Measurements from ENCODE around the gene CNBP.
"Not testable (repeated sequence)": the region's sequence is repeated elsewhere in the genome, so short reads cannot be mapped to it uniquely, and the experiment has no call there.

The CNBP gene

DNA sequence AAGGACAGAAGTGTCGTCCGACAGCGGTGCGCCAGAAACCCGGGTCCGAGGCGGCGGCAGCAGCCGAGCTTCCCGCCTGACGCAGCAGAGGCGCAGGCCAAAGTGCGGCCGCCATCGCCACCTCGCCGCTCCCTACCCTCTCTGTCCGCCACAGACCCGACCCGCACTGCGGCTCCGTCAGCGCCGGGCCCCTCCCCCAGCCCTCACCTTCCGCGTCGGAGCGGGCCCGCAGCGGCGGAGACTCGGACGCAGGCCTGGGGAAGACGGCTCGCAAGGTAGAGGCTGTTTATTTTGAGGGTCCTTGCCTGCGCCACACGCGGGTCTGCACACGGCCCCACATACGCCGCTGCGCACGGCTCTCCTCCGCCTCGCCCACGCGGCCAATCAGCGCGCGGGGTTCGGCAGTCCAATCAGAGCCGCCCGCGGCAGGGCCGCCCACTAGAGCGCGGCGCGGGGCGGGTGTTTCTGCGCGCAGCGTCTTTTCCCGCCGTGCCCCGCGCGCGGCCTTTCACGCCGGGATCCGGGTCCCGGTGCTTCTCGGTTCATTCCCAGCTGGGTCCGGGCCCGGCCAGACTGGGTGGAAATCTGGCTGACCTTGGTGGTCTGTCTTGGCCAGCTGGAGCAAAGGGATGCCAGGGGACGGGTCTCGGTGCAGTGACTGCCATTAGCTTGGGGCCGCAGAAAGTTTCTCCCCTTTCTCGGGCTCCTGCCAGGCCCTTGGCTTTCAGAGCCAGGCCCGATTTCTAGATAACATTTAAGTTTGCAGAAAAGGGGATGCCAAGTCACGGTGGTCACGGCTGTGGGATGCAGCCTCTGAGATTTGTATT, at the start of gene CNBP:
Gene CNBP (minus strand): TSS at position 328 of the 827 bp plus-strand sequence. CDS start 12,139 bp downstream, outside the sequence.
- no peaks in the 10 kb centered on the region for H3K9me3 Mint-ChIP-seq
- peak within 1 kb of the TSS; percentile 99 for H3K27ac Mint-ChIP-seq
- DNase-seq (ENCODE audit: low spot score in 2 of 2) (peak; percentile 89 to 93), ATAC-seq (peak; percentile 98)
- peaks cover 25% of the 10 kb centered on the region for H3K4me1 Mint-ChIP-seq
- H3K36me3 Mint-ChIP-seq, result peaks cover 58% of the 10 kb centered on the region
- peak within 1 kb of the TSS; percentile 88 for H3K4me3 Mint-ChIP-seq

DNA sequence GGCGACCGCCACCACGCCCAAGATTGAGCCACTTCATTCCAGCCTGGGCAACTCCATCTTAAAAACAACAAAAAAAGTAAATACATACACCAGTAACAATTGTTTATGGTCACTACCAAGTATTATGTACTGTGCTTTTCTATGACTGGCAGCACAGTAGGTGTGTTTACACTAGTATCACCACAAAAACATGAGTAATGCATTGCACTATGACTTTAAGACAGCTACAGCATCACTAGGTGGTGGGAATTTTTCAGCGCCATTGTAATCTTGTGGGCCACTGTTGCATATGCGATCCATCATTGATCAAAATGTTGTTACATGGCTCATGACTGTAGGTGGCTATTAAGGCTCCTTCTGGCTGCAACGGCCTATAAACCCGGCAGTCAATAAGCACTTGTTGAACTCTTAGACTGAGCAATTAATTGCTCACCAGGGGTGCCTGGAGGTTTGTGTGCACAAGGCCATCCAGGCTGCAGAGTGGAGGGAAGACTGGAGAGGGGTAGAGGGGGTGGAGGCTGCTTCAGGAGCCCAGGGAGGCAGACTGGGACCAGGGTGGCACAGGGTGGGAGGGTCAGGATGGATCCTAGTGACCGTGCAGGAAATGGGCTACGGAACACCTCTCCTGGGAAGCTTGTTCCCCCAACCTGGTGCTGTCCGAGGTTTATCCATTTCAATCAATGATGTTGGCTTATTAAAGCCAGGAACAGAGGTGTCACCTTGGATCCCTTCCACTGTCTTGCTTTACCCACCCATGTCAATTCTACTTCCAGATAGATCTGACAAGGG, 47.8 kb upstream of the CNBP start:
- Mint-ChIP-seq H3K4me3 (no peak overlapping the region), H3K4me1 (peaks cover 7% of the 10 kb centered on the region), H3K36me3 (no peaks in the 10 kb centered on the region), H3K9me3 (no peaks in the 10 kb centered on the region), H3K27ac (no peak overlapping the region)
- ATAC-seq (peak; percentile 47), DNase-seq (ENCODE audit: low spot score in 2 of 2) (no peak)

DNA sequence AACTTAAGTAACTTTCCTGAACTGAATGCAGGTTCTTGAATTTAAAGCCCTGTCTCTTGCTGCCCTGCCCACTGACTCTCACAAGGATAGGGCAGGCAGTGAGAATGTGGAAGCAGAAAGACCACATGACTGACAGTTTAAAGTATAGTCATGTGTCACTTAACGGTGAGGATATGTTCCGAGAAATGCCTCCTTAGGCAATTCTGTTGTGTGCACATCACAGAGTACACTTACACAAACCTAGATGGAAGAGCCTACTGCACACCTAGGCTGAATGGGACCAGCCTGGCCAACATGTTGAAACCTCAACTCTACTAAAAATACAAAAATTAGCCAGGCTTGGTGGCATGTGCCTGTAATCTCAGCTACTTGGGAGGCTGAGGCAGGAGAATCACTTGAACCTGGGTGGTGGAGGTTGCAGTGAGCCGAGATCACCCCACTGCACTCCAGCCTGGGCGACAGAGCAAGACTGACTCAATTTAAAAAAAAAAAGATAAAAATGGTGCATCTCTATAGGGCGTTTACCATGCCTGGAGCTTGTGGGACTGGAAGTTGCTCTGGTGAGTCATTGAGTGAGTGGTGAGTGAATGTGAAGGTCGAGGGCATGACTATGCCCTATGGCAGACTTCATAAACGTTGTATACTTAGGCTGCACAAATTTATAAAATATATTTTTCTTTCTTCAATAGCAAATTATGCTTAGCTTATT, 46.8 kb upstream of the CNBP start:
- no peaks in the 10 kb centered on the region for H3K36me3 Mint-ChIP-seq
- peaks cover 7% of the 10 kb centered on the region for H3K4me1 Mint-ChIP-seq
- DNase-seq (ENCODE audit: low spot score in 2 of 2) (no peak), ATAC-seq (peak; percentile 98)
- H3K27ac Mint-ChIP-seq, result peak overlapping the region; percentile 67
- H3K4me3 Mint-ChIP-seq, result no peak overlapping the region
- no peaks in the 10 kb centered on the region for H3K9me3 Mint-ChIP-seq

DNA sequence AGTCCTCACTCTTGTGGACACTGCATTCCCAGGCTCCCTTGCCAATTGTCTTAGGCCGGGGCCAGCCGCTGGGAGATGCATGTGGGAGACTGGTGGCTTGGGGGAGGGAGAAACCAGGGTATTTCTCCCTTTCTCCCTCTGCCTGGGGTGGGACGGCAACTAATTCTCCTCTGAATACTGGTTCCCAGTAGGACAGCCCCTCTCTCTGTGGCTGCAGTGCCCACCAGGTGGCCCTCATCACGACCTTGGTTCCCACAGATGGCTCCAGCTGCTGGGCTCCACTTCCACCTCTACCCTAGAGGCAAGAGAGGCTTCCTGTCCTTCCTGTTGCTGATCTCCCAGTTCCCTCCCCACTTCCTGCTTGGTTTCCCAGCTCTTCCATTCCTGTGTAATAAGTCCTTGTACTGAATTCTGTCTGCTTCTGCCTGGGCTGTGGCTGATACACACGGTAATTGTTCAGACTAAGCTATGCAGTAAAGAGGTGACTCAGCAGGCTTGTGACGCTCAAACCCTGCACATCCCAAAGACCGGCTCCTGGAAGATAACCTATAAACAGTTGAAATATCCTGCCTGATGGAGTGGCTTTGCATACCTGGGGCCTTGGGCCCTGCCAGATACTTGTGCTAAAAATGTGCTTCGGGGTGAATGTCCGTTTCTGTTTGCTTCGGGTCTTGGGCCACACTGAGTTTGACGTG, 45.3 kb upstream of the CNBP start:
- Mint-ChIP-seq H3K4me3 (no peak overlapping the region), H3K4me1 (peaks cover 12% of the 10 kb centered on the region), H3K36me3 (no peaks in the 10 kb centered on the region), H3K9me3 (no peaks in the 10 kb centered on the region), H3K27ac (no peak overlapping the region)
- ATAC-seq, result no peak
- DNase-seq (ENCODE audit: low spot score in 2 of 2), result no peak

DNA sequence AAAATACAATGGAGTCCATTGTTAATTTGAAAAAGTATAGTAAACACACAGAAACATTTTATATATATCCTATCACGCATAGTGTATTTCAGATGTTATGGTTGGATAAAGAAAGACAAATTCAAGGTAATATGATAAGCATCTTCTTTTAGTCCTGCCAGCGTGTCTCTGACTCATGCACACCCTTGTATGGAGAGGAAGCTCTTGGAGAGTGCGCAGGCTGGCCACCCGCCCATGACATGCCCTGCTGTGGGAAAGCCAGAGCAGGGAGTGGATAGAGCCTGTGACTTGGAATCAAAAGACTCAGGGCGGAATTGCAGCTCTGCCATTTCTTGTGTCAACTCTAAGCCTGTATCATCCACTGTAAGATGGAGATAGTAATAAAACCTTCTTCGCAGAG, 42.7 kb upstream of the CNBP start:
- peaks cover 5% of the 10 kb centered on the region for H3K4me1 Mint-ChIP-seq
- DNase-seq (ENCODE audit: low spot score in 2 of 2) (no peak), ATAC-seq (no peak)
- H3K27ac Mint-ChIP-seq, result no peak overlapping the region
- no peaks in the 10 kb centered on the region for H3K36me3 Mint-ChIP-seq
- no peaks in the 10 kb centered on the region for H3K9me3 Mint-ChIP-seq
- H3K4me3 Mint-ChIP-seq, result no peak overlapping the region

DNA sequence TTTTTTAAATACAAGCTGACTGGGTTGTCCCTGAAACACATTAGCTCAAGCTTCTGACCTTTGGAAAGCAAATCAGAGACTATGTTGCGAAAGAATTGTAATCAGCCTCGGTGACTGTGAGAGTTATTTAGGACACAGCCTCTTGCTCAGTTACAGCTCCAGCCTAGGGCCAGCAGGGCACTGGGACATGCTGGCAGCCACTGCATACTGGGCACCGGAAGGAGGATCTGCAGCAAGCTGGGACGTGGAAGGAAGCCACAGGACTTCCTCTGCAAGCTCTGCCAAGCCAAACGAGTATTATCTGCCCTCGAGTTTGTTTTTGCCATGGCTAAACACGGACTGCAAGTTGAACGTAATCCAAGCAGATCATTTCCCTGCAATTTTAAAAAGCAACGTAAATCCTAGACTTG, 41.3 kb upstream of the CNBP start:
- H3K4me1 Mint-ChIP-seq, result peaks cover 5% of the 10 kb centered on the region
- H3K36me3 Mint-ChIP-seq, result no peaks in the 10 kb centered on the region
- DNase-seq (ENCODE audit: low spot score in 2 of 2), result peak in 1 of 2 donors; percentile 53
- ATAC-seq, result peak; percentile 64
- peak overlapping the region; percentile 56 for H3K27ac Mint-ChIP-seq
- H3K4me3 Mint-ChIP-seq, result no peak overlapping the region
- no peaks in the 10 kb centered on the region for H3K9me3 Mint-ChIP-seq

DNA sequence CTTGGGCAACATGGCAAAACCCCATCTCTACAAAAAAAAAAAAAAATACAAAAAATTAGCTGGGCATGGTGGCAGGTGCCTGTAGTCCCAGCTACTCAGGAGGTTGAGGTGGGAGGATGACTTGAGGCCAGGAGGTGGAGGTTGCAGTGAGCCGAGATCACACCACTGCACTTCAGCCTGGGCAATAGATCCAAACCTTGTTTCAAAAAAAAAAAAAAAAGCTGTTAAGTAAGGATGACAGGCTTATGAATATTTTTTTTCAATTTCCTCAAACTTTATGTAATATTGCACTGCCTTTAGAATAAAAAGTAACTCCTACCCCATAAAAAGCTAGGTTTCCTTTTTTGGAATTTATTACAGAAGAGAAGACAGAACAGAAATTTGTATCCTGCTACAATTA, 40.7 kb upstream of the CNBP start:
- H3K4me1 Mint-ChIP-seq, H3K36me3 Mint-ChIP-seq, H3K27ac Mint-ChIP-seq: not testable (repeated sequence)

DNA sequence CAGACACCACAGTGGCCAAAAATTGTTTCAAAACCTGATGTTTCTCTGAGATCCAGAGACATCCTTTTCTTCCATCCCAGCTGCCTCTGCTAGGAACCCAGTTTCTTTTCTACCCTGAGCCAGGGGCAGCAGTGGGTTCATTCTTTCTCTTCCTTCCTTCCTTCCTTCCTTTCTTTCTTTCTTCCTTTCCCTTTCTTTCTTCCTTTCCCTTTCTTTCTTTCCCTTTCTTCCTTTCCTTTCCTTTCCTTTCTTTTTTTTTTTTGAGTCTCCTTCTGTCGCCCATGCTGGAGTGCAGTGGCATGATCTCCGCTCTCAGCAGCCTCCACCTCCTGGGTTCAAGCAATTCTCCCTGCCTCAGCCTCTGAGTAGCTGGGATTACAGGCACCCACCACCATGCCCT, 35.0 kb upstream of the CNBP start:
- no peak overlapping the region for H3K4me3 Mint-ChIP-seq
- no peaks in the 10 kb centered on the region for H3K4me1 Mint-ChIP-seq
- H3K36me3 Mint-ChIP-seq, result no peaks in the 10 kb centered on the region
- H3K9me3 Mint-ChIP-seq, result no peaks in the 10 kb centered on the region
- no peak for ATAC-seq
- H3K27ac Mint-ChIP-seq, result no peak overlapping the region
- no peak for DNase-seq (ENCODE audit: low spot score in 2 of 2)

More for the DNA sequence above, 40.7 kb upstream of the CNBP start:
- ATAC-seq; H3K4me3 Mint-ChIP-seq; H3K9me3 Mint-ChIP-seq; DNase-seq (ENCODE audit: low spot score in 2 of 2): not testable (repeated sequence)

DNA sequence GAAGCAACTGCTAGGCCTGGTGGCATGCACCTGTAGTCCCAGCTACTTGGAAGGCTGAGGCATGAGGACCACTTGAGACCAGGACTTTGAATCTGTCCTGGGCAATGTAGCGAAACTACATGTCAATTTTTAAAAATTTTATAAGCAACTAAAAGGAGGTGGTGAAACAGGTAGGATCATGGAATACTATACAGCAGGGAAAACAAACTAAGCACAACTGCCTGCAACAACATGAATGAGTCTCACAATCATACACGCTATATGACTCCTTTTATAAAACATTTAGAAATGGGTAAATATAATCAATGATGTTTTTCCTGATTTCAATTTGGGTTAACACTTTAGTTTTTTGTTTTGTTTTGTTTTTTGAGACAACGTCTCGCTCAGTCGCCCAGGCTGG, 29.5 kb upstream of the CNBP start:
- no peak overlapping the region for H3K4me3 Mint-ChIP-seq
- DNase-seq (ENCODE audit: low spot score in 2 of 2) (no peak), ATAC-seq (no peak)
- no peaks in the 10 kb centered on the region for H3K36me3 Mint-ChIP-seq
- H3K27ac Mint-ChIP-seq, result no peak overlapping the region
- no peaks in the 10 kb centered on the region for H3K9me3 Mint-ChIP-seq
- no peaks in the 10 kb centered on the region for H3K4me1 Mint-ChIP-seq

DNA sequence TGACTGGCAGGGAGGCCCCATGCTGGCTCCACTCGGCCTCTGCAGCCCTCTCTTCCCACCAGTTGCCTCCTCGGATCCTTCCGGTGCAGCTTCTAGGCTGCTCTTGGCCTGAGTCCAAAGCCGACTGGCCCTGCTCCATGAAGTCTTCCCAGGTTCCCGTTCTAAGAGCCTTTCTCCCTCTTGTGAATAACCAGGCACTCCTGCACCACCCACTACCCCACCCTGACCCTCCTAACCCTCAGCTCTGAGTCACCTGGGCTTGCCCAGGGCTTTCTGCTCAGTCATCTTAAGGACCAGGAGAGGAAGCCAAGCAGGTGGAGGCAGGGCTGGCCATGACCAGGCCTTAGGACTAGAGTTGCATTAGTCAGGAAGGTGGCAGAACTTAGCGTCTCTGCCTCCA, 28.1 kb upstream of the CNBP start:
- ATAC-seq (peak; percentile 54), DNase-seq (ENCODE audit: low spot score in 2 of 2) (no peak)
- no peaks in the 10 kb centered on the region for H3K9me3 Mint-ChIP-seq
- H3K27ac Mint-ChIP-seq, result no peak overlapping the region
- no peak overlapping the region for H3K4me3 Mint-ChIP-seq
- H3K4me1 Mint-ChIP-seq, result no peaks in the 10 kb centered on the region
- no peaks in the 10 kb centered on the region for H3K36me3 Mint-ChIP-seq

DNA sequence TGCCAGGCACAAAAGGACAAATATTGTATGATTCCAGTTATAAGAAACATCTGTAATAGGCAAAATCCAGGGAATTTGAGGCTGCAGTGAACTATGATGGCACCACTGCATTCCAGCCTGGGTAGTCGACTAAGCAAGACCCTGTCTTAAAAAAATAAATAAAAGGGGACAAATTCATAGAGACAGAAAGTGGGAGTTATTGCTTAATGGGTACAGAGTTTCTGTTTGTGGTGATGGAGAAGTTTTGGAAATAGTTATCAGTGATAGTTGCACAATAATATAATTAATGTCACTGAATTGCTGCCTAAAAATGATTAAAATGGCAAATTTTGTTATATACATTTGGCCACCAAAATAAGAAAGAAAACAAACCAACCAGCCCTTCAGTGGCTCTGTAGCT, 27.6 kb upstream of the CNBP start:
- no peak overlapping the region for H3K4me3 Mint-ChIP-seq

DNA sequence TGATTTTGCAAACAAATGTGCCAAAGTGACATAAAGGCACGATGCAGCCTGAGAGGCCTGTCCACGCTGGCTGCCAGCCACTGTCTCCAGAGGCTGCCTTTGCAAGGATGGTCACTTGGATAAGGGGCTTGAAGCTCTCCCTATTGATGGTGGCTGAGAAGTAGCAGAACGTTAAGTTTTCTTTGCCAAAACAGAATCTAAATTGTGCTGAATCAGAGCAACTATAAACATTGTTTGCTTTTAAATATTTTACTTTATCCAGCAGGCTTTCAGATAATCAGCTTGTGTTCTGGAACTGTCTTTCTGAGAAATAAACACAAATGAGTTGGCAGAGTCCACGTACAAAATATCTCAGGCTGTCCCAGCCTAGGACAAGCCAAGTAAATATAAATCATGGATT, 23.8 kb upstream of the CNBP start:
- H3K9me3 Mint-ChIP-seq, result no peaks in the 10 kb centered on the region
- ATAC-seq (no peak), DNase-seq (ENCODE audit: low spot score in 2 of 2) (no peak)
- H3K4me3 Mint-ChIP-seq, result no peak overlapping the region
- no peak overlapping the region for H3K27ac Mint-ChIP-seq
- no peaks in the 10 kb centered on the region for H3K36me3 Mint-ChIP-seq
- H3K4me1 Mint-ChIP-seq, result no peaks in the 10 kb centered on the region

More for the DNA sequence above, 27.6 kb upstream of the CNBP start:
- Mint-ChIP-seq H3K36me3 (no peaks in the 10 kb centered on the region), H3K9me3 (no peaks in the 10 kb centered on the region), H3K27ac (no peak overlapping the region), H3K4me1 (no peaks in the 10 kb centered on the region)
- DNase-seq (ENCODE audit: low spot score in 2 of 2) (no peak), ATAC-seq (no peak)

DNA sequence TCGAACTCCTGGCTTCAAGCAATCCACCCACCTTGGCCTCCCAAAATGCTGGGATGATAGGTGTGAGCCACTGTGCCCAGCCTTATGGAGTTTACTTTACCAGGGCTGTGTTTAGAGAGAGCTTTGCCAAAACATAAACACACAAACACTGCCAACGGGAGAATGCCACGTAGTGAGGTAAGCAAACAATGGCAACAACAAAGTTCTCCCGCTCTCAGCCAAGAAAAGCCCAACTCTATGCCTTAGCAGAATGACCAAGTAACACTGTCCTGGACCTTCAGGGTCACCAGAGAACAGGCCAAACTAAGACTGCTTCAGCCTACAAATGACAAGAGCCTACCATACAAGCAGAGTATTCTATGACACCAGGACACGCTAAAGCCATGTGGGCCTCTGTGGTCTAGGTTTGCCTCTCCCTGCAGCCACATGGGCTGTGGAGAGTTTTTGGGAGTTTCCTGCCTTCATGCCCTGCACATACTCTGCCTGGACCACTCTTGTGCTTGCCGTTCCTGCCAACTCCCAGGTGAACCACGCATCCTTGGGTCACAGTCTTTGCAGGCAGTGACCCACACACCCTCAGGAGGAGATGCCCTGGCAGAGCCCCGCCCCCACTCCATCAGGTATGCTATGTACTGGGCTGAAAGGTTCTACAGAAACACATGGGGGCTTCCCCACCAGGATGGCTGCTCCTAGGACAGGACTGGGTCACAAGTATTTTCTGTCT, 21.6 kb upstream of the CNBP start:
- Mint-ChIP-seq H3K4me3 (no peak overlapping the region), H3K4me1 (no peaks in the 10 kb centered on the region), H3K27ac (no peak overlapping the region), H3K36me3 (no peaks in the 10 kb centered on the region), H3K9me3 (no peaks in the 10 kb centered on the region)
- DNase-seq (ENCODE audit: low spot score in 2 of 2) (no peak), ATAC-seq (peak; percentile 31)

DNA sequence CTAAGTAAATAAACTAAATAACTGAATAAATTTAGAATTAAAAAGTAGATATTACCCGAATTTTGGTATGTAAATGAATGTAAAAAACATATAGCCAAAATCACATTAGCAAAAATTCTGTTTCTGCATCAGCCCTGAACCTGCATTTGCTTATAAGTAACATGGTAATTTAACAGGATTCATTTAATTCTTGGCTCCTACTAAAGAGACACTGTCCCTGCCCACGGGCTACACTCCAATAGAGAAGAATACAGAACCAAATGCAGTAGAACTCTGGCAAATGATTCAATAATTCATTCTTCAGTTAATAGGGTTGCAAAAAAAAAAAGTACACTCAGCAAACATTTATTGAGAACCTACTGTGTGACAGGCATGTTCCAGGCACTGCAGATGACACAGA, 20.8 kb upstream of the CNBP start:
- Mint-ChIP-seq H3K9me3 (no peaks in the 10 kb centered on the region), H3K36me3 (no peaks in the 10 kb centered on the region), H3K27ac (no peak overlapping the region), H3K4me1 (no peaks in the 10 kb centered on the region), H3K4me3 (no peak overlapping the region)
- DNase-seq (ENCODE audit: low spot score in 2 of 2) (no peak), ATAC-seq (no peak)

Data from stimulated activated effector memory CD8-positive, alpha-beta T cell treated with anti-CD3 and anti-CD28 coated beads, Interleukin-12 subunit alpha, Interleukin-12 subunit beta, amount 100 ng/mL, for 72 hours (primary cell).